NCI-H446 (cell line): ENCODE data around the gene TTLL3.
"Not testable (repeated sequence)": the region's sequence is repeated elsewhere in the genome, so short reads cannot be mapped to it uniquely, and the experiment has no call there.

Source experiments
- DNase-seq, 2 experiments: peaks; one replicate each; lab custom pipeline; 2025; lab: John Stamatoyannopoulos, UW

The TTLL3 gene, protein sequence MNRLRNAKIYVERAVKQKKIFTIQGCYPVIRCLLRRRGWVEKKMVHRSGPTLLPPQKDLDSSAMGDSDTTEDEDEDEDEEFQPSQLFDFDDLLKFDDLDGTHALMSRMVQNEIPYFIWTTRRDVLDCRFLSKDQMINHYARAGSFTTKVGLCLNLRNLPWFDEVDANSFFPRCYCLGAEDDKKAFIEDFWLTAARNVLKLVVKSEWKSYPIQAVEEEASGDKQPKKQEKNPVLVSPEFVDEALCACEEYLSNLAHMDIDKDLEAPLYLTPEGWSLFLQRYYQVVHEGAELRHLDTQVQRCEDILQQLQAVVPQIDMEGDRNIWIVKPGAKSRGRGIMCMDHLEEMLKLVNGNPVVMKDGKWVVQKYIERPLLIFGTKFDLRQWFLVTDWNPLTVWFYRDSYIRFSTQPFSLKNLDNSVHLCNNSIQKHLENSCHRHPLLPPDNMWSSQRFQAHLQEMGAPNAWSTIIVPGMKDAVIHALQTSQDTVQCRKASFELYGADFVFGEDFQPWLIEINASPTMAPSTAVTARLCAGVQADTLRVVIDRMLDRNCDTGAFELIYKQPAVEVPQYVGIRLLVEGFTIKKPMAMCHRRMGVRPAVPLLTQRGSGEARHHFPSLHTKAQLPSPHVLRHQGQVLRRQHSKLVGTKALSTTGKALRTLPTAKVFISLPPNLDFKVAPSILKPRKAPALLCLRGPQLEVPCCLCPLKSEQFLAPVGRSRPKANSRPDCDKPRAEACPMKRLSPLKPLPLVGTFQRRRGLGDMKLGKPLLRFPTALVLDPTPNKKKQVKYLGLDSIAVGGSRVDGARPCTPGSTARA

DNA sequence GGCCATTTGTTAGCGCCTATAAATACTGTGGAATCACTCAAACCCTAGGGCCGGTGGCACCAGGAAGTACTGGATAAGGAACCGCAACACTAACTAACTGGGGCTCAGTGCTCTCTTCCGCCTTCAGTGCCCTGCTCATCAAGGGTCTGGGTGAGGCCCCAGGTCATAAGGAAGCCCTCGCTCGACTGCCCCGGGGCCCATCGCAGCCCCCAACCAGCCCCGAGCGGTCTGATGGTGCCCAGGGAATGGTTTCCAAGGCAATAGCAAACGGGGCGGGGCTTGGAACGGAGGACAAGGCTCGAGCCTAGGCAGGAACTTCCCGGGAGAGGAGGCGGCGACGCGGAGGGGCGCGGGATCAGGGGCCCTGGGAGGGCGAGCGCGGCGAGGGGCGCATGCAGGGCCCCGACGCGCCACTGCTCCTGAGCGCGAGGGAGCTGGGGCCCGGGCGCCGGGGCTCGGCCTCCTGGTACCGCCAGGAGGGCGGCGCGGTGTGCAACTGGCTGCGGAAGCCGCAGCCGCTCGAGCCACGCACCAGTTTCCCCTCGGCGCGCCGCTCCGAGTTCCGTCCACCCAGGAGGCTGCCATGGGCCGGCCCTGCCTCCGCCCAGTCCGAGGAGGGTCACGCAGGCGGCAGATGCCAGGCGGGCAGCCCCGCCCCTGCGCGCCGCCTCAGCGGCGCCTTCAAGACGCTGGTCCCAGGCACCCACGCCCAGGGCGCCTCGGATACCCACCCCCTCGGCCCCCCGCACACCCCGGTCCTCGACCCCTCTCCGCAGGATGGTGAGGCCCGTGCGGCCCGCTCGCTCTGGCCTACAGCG lies at the start of gene TTLL3:
Gene TTLL3 (plus strand): TSS at position 648 of the 818 bp plus-strand sequence. CDS start 400 bp downstream, outside the sequence.
- peak; percentile 16 to 55 for DNase-seq

DNA sequence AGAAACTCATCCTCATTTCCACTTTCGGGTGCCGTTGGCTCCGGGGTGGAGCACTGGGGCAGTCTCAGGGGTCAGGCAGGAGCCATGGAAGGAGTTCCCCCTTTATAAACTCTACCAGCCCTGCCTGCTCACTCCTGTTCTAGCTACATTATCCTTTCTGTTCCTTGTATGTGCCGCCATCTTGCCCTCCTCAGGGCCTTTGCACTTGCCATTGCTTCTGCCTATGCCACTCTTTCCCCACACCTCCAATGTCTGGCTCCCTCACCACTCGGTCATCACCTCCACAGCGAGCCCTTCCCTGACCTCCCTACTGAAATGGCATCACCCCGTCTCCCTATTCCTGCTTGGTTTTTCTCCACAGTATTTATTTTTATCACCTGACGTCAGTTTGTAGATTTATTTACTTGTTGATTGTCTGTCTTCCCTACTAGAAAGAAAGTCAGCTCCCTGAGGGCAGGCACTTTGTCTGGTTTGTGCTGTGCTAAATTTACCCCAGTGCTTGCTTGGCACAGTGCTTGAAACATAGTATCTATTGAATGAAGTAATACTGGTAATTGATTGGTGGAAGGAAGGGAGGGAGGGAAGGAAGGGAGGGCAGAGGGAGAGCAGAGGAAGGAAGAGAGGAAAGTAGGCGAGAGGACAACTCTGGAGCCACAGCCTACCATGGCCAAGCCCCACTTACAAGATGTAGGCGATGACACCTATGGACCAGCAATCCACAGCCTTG lies 49.1 kb upstream of the TTLL3 start:
- no peak for DNase-seq

DNA sequence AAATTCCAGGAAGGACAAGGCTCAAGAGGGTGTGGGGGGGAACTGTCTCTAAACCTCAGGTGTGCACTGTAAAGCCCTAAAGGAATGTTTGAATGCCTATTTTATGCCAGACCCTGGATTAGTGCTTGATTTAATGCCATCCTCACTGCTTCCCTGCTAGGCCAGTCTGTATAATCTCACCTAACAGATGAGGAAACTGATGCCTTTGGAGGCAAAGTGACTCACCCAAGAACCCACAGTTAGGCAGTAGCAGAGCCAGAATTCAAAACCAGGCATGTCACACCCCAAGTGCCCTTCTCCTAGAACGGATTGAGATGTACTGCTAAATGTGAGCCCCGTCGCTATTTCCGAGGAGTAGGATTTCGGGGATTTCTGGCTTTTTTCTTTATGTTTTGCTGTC lies 48.1 kb upstream of the TTLL3 start:
- DNase-seq: no peak

DNA sequence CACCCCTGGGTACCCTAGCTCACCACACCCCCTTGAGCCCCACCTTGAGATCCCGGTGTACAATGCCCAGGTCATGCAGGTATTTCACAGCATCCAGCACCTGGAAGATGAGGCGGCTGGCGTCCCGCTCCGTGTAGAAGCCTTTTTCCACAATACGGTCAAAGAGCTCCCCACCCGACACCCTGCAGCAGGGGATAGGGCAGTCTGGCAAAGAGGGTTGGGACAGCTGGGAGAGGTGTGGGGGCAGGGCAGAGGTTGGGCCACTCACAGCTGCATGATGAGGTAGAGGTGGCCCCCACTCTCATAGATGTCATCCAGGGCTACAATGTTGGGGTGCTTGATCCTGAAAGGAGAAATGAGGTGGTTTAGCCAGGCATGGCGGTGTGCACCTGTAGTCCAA lies 47.2 kb upstream of the TTLL3 start:
- no peak for DNase-seq

DNA sequence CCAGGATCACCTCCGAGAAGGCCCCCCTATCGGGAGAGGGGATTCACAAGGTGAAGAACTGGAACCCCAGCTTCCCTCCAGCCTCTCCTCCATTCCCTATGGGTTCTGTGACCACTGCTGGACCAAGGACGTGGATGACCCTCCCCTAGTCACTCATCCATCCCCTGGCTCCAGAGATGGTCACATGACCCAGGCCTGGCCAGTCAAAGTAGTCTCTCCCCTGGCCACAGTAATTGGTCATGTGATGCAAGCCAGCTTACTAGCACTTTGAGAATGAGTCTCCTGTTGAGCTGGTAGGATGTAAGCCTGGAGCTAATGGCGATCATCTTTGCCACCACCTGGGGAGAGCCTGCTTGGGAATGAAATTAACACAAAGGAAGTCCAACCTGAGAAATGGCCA lies 44.2 kb upstream of the TTLL3 start:
- no peak for DNase-seq

DNA sequence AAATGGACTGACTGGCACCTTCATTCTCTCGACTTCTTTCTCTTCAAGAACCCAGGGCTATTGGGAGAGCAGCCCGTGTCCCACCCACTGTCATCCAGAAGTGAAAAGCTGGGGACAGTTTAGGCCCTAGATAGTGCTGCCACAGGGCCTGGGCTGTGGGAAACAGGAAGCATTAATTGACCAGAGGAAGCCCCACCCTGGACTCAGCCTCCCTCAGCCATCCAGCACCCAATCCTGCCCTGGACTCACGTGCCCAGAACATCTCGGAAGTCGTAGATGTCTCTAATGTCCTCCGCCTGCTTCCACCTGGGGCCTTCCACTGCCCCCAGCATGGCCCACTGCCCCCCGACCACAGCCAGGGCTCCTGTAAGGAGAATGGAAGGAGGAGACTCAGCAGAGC lies 42.6 kb upstream of the TTLL3 start:
- DNase-seq: no peak

DNA sequence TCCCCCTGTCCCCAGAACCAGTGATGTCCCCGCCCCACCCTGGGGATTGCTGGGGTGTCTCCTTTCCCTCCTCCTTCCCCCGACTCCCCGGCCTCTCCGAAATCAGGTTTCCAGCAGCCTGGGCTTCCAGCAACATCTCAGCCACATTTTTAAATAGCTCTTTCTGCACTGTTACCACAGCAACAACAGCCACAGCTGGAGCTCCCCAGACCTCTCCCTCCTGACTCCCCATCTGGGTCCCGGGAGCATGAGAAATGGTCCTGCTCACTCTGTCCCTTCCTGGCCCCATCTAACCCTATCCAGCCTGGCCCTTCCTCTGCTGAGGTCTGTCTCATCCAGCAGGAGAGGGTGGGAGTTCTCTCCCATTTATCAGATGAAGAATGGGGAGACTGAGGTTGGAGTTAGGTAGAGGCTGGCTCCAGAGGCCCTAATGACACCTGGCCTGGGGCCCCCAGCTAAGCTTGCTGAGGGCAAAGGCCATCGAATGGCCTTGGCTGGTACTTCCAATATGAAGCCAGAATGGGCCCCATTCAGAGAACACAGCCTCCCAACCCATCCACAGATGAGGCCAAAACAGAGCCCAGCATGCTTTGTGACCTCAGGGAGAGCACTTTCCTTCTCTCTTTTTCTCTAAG lies 41.8 kb upstream of the TTLL3 start:
- DNase-seq: no peak

DNA sequence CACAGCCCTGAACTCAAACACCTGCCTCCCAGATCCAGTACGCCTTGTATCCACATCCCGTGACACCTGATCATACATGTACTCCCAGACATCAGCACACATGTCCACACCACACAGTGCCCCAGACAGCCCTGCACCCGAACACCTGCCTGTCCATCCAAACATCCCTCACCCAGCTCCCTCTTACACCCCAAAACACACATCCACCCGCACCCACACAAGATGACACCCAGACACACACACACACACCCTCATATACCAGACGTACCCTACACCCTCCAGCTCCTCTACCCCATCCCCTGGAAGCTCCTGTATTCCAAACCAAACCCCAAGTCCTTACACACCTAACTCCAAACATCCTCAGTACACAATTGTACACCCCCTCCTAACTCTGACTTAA lies 41.0 kb upstream of the TTLL3 start:
- DNase-seq: no peak

DNA sequence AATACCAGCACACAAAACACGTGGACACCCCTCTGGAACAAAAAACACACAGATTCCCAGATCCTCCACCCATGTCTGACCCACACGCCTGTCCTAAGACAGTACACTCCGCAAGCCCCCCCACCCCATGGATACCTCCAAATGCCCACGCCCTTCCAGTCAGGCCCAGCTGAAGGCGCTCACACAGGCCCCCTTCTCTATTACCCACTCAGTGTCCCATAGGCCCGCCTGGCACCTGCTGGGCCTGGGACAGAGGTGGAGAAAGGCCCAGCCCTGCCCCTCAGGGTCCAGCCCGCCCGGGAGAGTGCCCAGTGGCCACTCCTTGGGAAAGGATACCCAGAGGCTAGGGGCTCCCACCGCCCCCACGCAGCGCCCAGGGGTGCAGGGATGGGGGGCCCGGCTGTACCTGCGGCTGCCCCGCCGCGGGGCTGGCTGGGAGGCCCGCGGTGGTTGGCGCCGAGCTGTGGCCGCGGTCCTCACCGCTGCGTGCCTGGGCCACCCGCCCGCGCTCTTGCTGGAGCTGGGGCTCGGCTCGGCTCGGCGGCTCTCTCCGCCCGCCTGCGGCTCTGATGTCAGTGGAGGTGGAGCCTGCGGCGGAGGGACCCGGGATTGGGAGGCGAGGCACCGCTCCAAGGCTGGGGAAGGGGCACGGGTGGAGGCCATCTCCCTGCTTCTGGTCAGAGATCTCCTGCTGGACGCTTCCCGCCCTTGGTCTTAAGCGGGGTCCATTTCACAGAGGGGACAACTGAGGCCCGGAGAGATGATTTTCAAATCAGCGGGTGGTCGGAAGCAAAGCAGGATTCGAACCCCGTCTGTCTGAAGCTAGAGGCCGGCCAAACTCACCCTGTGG lies 40.4 kb upstream of the TTLL3 start, which contains the start of gene CAMK1:
Gene CAMK1 (minus strand): TSS at position 522 of the 850 bp plus-strand sequence. CDS start 2,198 bp downstream, outside the sequence.
- DNase-seq: peak in 1 of 2 experiments; percentile 40

DNA sequence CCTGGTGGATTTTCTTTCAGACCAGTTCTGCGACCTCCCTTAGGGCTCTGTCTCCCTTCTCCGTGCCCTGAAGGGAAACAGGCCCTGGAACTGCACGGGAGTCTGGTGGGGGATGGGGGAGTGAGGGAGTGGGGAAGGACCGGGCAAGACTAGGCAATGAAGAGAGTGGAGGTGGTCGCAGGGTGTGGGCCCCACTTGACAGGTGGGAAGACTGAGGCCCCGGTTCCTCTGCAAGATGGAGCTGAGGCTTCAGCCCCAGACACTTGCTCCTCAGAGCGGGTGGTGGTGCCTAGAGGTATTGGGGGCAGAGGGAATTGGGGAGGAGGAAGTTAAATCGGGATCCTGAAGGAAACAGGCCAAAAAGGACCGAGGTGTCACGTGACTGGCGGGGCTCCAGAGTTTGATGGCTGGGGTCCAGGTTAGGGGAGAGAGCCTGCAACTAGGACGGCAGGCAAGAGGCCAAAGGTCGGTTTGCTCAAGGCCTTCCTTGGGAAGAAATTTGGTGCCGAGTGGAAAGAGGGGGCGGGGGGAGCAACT lies 39.7 kb upstream of the TTLL3 start:
- DNase-seq: peak in 1 of 2 experiments; percentile 53

DNA sequence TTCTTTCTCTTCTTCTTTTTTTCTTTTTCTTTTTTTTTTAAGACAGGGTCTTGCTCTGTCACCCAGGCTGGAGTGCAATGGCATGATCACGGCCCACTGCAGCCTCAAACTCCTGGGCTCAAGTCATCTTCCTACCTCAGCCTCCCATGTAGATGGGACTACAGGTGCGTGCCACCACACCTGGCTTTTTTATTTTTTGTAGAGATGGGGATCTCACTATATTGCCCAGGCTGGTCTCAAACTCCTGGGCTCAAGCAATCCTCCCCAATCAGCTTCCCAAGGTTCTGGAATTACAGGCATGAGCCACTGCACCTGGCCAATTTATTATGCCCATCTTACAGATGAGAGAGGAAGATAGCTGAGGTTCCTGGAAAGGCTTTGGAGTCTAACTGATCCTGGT lies 39.1 kb upstream of the TTLL3 start:
- DNase-seq: not testable (repeated sequence)

DNA sequence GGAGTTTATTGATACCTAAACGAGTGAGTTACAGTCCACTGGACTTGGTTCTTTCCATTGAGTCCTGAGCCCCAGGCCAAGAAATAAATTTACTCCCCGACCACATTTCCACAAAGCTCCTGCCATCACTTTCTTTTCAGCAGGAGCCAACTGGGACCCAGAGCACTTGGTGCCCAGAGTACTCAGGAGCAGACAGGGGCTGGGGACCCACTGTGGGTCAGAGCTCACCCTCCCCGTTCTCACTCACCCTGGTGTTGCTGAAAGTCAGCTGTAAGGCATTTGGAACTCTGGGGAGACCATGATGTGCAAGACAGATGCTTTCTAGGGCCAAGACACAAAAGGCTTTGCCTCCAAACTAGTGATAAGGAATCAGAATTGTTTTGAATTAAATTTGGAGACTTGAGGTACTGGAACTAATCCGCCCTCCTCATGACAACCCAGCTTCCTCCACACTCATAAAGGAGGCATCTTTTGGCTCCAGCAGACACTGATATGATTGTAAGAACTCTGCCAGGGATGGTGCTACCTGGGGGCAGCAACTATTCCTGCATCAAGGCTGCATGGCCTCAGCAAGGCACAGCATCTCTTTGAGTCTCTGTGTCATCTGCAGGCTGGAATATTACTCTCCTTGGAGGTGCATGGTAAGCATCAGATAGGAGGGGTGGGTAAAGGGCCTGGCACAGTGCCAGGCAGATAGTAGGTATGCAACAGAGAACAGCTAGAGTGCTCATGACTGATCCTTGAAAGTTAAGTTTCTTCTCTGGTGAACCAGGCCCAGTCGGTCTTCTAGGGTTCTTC lies 33.0 kb upstream of the TTLL3 start:
- DNase-seq: no peak

DNA sequence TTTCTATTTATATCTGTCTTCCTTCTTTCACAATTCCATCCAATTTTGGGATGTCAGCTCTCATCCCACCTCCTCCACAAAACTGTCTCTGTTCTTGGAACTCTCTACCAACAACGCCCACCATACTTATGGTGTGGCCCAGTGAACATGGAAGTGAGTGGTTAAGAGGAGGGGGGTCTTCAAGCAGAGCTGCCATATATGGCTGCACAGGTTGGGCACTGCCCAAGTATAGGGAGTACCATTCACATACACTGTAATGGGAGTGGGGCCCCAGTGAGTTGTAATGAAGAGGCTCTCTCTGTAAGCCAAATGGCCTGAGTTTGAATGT lies 32.4 kb upstream of the TTLL3 start:
- DNase-seq: no peak

DNA sequence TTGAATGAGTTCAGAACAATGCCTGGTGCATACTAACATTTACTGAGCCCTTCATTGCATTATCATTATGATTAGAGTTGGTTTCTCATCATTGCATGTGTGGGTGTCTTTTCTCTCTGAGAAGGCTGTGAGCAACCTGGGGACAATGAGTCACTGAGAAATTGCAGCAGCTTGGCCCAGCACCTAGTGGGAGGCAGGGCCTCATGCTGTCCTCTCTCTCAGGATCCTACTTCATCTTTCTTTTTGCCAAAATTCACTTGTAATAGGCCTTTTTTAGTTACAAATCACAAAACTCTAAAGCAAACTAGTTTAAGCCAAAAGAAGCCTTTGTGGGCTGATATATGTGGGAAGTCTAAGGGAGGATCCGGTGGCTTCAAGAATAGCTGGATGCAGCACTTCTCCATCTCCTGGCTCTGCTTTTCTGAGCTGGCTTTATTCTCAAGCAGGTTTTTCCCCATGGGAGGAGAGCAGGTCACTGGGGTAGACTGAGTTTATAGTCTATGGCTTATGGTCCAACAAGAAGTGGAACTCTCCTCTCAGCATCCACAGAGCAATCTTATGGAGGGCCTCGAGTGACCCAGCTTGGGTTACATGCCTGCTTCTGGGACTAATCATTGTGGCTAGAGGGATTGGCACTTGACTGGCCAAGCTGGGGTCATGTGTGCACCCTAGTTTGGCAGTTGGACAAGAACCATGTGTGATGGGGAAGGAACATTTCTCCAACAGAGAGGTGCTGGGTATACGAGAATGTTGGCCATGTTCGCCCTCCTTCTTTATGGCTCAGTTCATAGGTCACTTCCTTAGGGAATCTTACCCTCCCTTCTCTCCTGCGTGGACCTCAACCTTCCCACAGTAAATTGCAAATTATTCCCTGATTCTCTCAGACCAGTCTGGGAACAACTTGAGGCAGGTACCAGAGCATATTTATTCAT lies 31.7 kb upstream of the TTLL3 start:
- DNase-seq: no peak

DNA sequence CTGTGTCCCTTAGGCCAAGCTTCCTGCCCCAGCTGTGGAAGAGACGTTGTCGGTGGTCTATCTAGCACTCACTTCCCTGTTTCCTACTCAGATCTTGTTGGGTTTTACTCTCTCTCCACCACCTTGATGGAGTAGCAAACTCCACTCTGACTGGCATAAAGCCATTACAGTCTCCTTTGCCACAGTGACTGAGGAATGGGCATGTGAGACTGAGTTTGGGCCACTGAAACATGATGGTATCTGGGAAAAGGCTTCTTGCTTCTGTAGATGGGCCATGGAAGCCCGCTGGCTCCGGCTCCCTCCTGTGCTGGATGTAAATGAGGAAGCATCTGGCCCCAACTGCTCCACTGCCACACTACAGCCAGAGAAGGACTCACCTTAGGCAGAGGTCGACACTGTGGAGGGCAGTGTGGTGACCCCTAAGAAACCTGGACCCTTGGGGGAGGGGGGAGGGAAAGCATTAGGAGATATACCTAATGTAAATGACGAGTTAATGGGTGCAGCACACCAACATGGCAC lies 30.9 kb upstream of the TTLL3 start:
- DNase-seq: no peak

DNA sequence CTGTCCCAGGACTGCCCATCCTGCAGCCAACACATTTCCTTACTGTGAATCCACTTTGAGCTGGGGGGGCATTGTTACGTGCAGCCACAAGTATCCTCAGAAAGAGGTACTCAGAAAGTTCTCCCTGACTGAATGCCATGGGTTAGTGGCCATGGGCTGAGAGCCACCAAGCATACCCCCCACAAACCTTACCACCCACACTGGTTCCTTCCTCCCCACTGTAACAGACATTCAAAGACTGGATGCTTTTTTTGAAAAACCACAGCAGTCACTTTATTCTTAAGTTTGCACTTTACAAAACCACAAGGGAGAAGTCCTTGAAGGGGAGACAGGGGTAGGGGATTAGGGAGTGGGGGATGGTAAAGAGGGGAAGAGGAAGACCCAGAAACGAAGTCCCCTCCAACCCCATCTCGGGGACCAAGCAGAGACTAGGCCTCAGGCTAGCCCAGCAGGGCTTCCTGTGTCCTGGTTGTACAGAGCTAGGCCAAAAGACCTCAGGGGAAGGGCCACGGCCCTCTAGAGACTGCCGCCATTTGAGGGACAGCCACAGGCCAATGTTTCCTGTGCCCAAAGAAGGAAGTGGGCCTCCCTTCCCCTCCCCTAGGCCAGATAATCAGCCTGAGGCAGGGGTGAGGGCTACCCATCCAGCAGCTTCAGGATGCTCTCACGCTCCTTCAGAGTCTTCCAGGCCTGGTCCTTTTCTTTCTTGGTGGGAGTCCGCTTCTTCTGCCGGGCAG lies 30.2 kb upstream of the TTLL3 start:
- DNase-seq: no peak

DNA sequence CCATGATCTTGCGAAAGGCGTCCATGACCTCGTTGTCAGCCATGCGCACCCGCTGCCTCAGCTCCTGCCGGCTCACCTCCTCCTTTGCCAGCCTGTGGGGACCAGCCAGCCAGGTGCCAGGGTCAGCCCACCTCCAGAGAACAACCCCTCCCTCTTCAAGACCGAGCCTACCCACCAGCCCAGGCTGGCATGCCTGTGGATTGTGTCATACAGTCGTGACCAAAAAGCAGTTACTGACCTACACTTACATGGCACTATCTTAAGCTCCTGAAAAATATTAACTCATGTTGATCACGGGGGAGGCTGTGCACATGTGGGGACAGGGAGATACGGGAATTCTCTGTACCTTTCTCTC lies 29.6 kb upstream of the TTLL3 start:
- no peak for DNase-seq
